SH-SY5Y (cell line): ENCODE data around the gene IFIT5.

ENCODE experiments used
- GATA2 ChIP-seq: IDR thresholded peaks from 2 replicates; pipeline ENCODE4 v1.6.1; 2011; ENCODE audit warnings: mild to moderate bottlenecking, low read depth, low read length
- GATA3 ChIP-seq: IDR thresholded peaks from 2 replicates; pipeline ENCODE4 v1.6.1; 2011; ENCODE audit warnings: low read depth, mild to moderate bottlenecking, low read length, moderate library complexity

IFIT5 gene

DNA sequence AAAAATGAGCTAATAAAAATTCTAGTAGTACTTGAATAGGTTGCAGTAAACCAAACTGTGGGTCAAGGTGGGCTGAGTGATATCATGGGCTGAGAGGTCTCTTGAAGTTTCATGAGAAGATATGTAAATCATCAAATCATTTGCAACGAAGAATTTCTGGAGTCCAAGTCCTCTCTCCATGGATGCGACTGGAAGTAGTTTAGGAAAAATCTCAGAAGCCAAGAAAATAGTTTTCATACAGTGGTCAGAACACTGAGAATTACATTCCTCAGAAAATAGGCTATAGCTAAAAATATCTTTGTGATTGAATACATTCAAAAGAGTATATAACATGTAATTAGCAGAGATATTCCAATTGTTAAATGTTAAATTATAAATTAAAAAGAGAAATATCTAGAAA is 25.6 kb upstream of the IFIT5 start:
- TF ChIP-seq GATA3: no peak
- no peak for TF ChIP-seq GATA2

DNA sequence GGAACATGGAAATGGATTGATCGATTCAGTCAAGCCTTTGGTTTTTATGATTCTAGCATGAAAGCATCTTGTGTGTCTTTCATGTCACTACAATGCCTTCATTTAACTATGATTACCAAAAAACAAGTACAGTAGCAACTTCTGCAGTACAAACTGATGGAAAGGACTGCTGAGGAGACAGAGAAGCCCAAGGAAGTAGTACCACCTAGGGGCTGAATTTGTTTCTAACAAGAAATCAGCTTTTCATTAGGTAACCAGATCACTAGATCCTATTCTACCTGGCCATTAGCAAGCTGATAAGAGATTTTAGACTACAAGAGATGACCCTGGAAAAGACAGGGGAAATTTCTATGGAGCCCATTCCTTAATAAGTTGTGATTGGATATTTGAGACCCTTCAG is 25.1 kb upstream of the IFIT5 start:
- TF ChIP-seq GATA3 (no peak), GATA2 (no peak)

GRCh38 chr10:89390476-89391225 is 23.7 kb upstream of the IFIT5 start:
- TF ChIP-seq GATA3: no peak
- TF ChIP-seq GATA2: no peak

DNA sequence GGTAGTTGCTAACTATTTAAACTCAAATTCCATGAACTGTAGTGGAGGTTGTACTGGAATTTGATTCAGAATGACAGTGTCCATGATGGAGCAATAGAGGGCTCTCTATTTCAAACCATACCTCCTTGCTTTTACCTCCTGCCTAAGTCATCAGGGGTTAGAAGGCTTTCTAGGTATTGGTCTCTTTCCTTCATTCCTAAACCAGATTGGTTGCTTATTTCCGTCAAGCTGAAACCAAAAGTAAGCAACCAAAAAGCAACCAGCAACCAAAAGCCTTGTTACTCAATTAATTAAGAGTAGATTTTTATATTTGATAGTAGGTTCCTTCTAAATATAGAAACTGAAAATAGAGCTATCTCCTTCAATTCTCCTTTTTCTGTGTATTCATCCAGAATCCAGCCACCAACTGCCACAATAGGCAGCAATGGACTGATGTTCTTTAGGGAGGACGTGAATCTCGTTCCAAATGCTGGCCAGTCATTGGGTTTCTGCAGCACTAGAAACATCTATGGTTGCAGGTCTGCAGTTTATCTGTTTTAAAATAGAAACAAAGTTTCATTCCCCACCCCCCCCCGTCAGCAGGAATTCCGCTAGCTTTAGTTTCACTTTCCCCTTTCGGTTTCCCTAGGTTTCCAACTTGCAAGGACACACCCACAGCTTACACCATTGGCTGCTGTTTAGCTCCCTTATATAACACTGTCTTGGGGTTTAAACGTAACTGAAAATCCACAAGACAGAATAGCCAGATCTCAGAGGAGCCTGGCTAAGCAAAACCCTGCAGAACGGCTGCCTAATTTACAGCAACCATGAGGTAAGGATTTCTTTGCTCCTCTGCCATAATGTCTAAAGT is 22.2 kb upstream of the IFIT5 start, which contains the start of gene IFIT1:
TSS of gene IFIT1 (plus strand) at position 717 of the 850 bp plus-strand sequence. CDS start at position 807, 90 bp downstream.
- no peak for TF ChIP-seq GATA3
- TF ChIP-seq GATA2: no peak

- no peak for TF ChIP-seq GATA3
- TF ChIP-seq GATA2: no peak
Observed at GRCh38 chr10:89392974-89393373, 21.4 kb upstream of the IFIT5 start.

DNA sequence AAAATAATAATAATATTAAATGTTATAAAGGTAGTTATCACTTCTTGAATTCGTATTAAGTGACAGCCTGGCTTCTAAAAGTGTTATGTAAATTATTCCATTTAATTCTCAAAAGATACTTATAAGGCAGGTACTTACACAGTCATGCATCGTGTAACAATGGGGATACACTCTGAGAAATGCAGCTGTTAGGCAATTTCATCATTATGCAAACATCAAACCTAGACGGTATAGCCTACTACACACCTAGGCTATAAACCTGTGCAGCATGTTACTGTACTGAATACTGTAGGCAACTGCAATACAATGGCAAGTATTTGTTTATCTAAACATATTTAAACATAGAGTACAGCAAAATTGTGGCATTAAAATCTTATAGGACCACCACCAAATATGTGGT is 20.5 kb upstream of the IFIT5 start:
- no peak for TF ChIP-seq GATA2
- TF ChIP-seq GATA3: no peak

DNA sequence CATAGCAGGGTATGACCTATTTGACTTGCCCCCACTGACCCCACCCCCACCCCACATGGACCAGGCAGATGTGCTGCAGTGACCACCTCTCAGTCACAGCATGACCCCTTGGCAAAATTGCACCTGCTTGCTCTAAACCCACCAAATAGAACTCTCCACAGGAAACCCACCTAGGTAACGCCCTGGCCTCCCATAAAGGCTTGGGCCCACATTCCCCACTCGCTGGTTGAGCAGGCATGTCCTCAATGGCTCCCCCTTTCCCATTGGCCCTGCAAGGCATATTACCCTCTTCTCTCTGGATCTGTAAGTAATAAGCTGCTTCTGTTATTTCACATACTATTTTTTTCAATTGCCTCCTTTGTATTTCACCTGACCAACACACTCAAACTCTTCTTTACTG is 19.2 kb upstream of the IFIT5 start:
- no peak for TF ChIP-seq GATA3
- TF ChIP-seq GATA2: no peak

DNA sequence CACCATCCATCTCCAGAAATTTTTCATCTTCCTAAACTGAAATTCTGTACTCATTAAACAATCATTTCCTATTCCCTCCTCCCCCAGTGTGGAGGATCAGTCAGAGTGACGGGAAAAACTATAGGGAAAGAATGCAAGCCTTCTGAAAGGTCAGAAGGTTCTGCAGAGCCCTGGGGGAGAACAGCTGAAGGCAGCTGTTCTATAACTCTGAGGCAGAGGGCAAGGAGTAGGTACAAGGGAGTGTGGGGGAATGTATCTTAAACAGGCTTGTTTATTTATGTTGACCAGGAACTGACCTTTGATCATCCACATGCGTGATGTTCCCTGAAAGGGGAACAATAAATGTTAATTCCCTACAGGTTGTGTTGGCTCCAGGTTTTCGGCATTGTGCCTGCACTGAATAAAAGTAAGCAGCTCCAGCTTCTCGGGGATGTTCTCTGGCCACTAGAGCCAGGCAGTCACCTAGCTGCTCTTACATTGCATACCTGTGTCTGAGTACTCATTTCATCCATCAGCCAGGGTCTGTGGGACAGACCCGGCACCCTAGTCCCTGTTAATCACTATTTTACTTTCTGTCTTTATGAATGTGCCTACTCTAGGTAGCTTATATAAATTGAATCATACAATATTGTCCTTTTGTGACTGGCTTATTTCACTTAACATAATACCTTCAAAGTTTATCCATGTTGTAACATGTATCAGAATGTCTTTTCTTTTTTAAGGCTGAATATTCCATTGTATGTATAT is 16.2 kb upstream of the IFIT5 start:
- TF ChIP-seq GATA2 (no peak), GATA3 (no peak)

DNA sequence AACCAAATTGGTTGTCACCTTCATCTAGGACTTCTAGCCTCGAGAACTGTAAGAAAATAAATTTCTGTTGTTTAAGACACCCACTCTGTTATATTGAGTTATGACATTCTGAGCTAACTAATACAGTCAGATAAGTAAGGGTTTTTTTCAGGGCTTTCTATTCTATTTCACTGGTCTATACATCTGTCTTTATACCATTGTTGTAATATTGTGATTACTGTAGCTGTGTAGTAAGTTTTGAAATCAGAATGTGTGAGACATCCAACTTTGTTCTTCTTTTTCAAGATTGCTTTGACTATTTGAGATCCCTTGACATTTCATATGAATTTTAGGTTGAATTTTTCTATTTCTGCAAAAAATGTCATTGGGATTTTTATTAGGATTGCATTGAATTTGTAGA is 14.4 kb upstream of the IFIT5 start:
- TF ChIP-seq GATA3 (no peak), GATA2 (no peak)

DNA sequence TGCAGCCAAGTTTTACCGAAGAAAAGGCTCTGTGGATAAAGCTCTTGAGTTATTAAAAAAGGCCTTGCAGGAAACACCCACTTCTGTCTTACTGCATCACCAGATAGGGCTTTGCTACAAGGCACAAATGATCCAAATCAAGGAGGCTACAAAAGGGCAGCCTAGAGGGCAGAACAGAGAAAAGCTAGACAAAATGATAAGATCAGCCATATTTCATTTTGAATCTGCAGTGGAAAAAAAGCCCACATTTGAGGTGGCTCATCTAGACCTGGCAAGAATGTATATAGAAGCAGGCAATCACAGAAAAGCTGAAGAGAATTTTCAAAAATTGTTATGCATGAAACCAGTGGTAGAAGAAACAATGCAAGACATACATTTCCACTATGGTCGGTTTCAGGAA is 11.3 kb upstream of the IFIT5 start:
- TF ChIP-seq GATA2: no peak
- TF ChIP-seq GATA3: no peak

- TF ChIP-seq GATA2 (no peak), GATA3 (no peak)
Observed at GRCh38 chr10:89404104-89405047, 10.0 kb upstream of the IFIT5 start.

- TF ChIP-seq GATA2 (no peak), GATA3 (no peak)
Observed at GRCh38 chr10:89413398-89413912, 913 bp upstream of the IFIT5 start.

GRCh38 chr10:89414879-89415821 is 782 bp downstream of the IFIT5 start:
- peak; percentile 71; the same call in 1 of the 2 replicates for TF ChIP-seq GATA2
- TF ChIP-seq GATA3: no peak
